K562 (cell line): ENCODE results near the gene GON4L. TPM values are rescaled to one million over a fixed set of nuclear protein-coding genes. Genes with fewer than 3 reads are reported as not detected.
A peak's percentile ranks its signal among the peaks of the same experiment; 100 is the strongest.

Source experiments
- CBFA2T2 ChIP-seq: fragments of 450-650 bp; conservative IDR thresholded peaks from 2 replicates; pipeline ENCODE4 v1.6.1; 2017; ENCODE audit warnings: mild to moderate bottlenecking
- CBFA2T3 ChIP-seq: fragments of 450-650 bp; IDR thresholded peaks from 2 replicates; pipeline ENCODE4 v1.6.1; 2017
- CC2D1A ChIP-seq: fragments of 450-650 bp; IDR thresholded peaks from 2 replicates; pipeline ENCODE4 v1.6.1; 2017; ENCODE audit warnings: mild to moderate bottlenecking
- KDM1A ChIP-seq, 2 experiments: fragments of 450-650 bp; IDR thresholded peaks; 2 replicates each; pipeline ENCODE4 v1.6.1; 2016; ENCODE audit warnings: mild to moderate bottlenecking in 2 of 2
- MGA ChIP-seq: fragments of 450-650 bp; IDR thresholded peaks from 2 replicates; pipeline ENCODE4 v1.6.1; 2016; ENCODE audit warnings: mild to moderate bottlenecking, moderate library complexity
- NCOA6 ChIP-seq: fragments of 450-650 bp; IDR thresholded peaks from 2 replicates; pipeline ENCODE4 v1.6.1; 2017; ENCODE audit warnings: mild to moderate bottlenecking
- NCOR1 ChIP-seq: fragments of 450-650 bp; IDR thresholded peaks from 2 replicates; pipeline ENCODE4 v1.6.1; 2016; ENCODE audit warnings: mild to moderate bottlenecking, moderate library complexity
- PHB2 ChIP-seq: fragments of 450-650 bp; IDR thresholded peaks from 2 replicates; pipeline ENCODE4 v1.6.1; 2017; ENCODE audit warnings: low read depth
- POLR2A ChIP-seq: fragments of 450-650 bp; conservative IDR thresholded peaks from 2 replicates; pipeline ENCODE4 v1.6.1; 2016
- SMAD4 ChIP-seq: fragments of 250-450 bp; sonication (Bioruptor Pico); conservative IDR thresholded peaks from 2 replicates; pipeline ENCODE4 v1.8.0; 2021; ENCODE audit warnings: inconsistent platforms, mild to moderate bottlenecking, moderate library complexity
- SMARCA5 ChIP-seq: fragments of 450-650 bp; IDR thresholded peaks from 2 replicates; pipeline ENCODE4 v1.6.1; 2016
- TRIM28 ChIP-seq: fragments of 450-650 bp; IDR thresholded peaks from 2 replicates; pipeline ENCODE4 v1.6.1; 2017
- polyA plus RNA-seq, 8 experiments: library from polyadenylated mRNA; depleted of rRNA in 4 of 8; stranded (reverse) in 5 of 8; unstranded in 3 of 8; fragments of >200 nt; fragmentation: Nextera tagmentation in 2 of 8; fragmentation: Illumina TruSeq in 1 of 8; extraction: Ambion mirVana in 2 of 8; extraction: Trizol in 1 of 8; gene quantifications; 2 replicates each; pipeline versions ENCODE4 v1.2.1 to v1.2.3, GENCODE V29; 2011 to 2014; ENCODE audit warnings: inconsistent platforms in 1 of 8, missing spikeins in 1 of 8
- total RNA-seq, 7 experiments: library from RNA; depleted of rRNA in 6 of 7; stranded (reverse); fragments of >200 nt in 6 of 7; fragmentation: Illumina TruSeq in 2 of 7; extraction: Trizol in 2 of 7; gene quantifications; 2 replicates each; pipeline versions ENCODE4 v1.2.1 to v1.2.3, GENCODE V29; 2011 to 2021; ENCODE audit warnings: low replicate concordance in 1 of 7
- TF ChIP-seq, protein P1 (sequence below): sonication (generic); formaldehyde crosslinking; IDR thresholded peaks from 2 replicates; pipeline ENCODE4 v1.8.0; 2023; ENCODE audit warnings: mild to moderate bottlenecking, missing genetic modification reagents
- TF ChIP-seq, protein P2 (sequence below), 2 experiments: fragments of 450-650 bp; conservative IDR thresholded peaks; 2 replicates each; pipeline ENCODE4 v1.6.1; 2017; ENCODE audit warnings: mild to moderate bottlenecking in 2 of 2, moderate library complexity in 2 of 2

GON4L gene
- total and polyA plus RNA-seq, 9 of the 15 experiments (the other 6 are each of a cell fraction or from before 2014, with no cell fraction given): 20.2 to 47.4 (median 33.6) TPM

DNA sequence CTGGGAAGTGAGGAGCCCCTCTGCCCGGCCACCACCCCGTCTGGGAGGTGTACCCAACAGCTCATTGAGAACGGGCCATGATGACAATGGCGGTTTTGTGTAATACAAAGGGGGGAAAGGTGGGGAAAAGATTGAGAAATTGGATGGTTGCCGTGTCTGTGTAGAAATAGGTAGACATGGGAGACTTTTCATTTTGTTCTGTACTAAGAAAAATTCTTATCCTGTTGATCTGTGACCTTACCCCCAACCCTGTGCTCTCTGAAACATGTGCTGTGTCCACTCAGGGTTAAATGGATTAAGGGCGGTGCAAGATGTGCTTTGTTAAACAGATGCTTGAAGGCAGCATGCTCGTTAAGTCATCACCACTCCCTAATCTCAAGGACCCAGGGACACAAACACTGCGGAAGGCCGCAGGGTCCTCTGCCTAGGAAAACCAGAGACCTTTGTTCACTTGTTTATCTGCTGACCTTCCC is 22.1 kb downstream of the GON4L start (continued):
- peak; percentile 36; the same call in 1 of the 2 replicates for TF ChIP-seq POLR2A
- TF ChIP-seq NCOA6: peak; percentile 61; the same call in 1 of the 2 replicates
- TF ChIP-seq KDM1A (IDR thresholded peaks at IDR 0.05): peak; percentile 74 to 78; a peak in 3 of 4 replicates
- peak; percentile 83 for TF ChIP-seq CBFA2T2
- TF ChIP-seq, protein P1, sequence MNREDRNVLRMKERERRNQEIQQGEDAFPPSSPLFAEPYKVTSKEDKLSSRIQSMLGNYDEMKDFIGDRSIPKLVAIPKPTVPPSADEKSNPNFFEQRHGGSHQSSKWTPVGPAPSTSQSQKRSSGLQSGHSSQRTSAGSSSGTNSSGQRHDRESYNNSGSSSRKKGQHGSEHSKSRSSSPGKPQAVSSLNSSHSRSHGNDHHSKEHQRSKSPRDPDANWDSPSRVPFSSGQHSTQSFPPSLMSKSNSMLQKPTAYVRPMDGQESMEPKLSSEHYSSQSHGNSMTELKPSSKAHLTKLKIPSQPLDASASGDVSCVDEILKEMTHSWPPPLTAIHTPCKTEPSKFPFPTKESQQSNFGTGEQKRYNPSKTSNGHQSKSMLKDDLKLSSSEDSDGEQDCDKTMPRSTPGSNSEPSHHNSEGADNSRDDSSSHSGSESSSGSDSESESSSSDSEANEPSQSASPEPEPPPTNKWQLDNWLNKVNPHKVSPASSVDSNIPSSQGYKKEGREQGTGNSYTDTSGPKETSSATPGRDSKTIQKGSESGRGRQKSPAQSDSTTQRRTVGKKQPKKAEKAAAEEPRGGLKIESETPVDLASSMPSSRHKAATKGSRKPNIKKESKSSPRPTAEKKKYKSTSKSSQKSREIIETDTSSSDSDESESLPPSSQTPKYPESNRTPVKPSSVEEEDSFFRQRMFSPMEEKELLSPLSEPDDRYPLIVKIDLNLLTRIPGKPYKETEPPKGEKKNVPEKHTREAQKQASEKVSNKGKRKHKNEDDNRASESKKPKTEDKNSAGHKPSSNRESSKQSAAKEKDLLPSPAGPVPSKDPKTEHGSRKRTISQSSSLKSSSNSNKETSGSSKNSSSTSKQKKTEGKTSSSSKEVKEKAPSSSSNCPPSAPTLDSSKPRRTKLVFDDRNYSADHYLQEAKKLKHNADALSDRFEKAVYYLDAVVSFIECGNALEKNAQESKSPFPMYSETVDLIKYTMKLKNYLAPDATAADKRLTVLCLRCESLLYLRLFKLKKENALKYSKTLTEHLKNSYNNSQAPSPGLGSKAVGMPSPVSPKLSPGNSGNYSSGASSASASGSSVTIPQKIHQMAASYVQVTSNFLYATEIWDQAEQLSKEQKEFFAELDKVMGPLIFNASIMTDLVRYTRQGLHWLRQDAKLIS: 0 out of 2 replicates have a peak, but pooled peaks have one; percentile 12
- TF ChIP-seq PHB2: peak; percentile 8; the same call in 1 of the 2 replicates
- peak; percentile 89 for TF ChIP-seq CBFA2T3
- peak; percentile 14; the same call in 1 of the 2 replicates for TF ChIP-seq TRIM28
- peak; percentile 42 for TF ChIP-seq MGA
- peak; percentile 60; the same call in 1 of the 2 replicates for TF ChIP-seq SMARCA5
- TF ChIP-seq NCOR1: peak; percentile 78
- TF ChIP-seq CC2D1A: peak; percentile 21; the same call in 1 of the 2 replicates
- TF ChIP-seq, protein P2, sequence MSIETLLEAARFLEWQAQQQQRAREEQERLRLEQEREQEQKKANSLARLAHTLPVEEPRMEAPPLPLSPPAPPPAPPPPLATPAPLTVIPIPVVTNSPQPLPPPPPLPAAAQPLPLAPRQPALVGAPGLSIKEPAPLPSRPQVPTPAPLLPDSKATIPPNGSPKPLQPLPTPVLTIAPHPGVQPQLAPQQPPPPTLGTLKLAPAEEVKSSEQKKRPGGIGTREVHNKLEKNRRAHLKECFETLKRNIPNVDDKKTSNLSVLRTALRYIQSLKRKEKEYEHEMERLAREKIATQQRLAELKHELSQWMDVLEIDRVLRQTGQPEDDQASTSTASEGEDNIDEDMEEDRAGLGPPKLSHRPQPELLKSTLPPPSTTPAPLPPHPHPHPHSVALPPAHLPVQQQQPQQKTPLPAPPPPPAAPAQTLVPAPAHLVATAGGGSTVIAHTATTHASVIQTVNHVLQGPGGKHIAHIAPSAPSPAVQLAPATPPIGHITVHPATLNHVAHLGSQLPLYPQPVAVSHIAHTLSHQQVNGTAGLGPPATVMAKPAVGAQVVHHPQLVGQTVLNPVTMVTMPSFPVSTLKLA (conservative IDR thresholded peaks at IDR 0.05): peak; percentile 87 to 93
- peak; percentile 13 for TF ChIP-seq SMAD4
